ENCODE measurements around the gene PARD3. TPM values are rescaled to one million over a fixed set of nuclear protein-coding genes. Genes with fewer than 3 reads are reported as not detected.

PARD3 gene
- total and polyA plus RNA-seq, 10 of the 15 experiments (the other 5 are each of a cell fraction or from before 2014, with no cell fraction given): 2.6 to 43.1 (median 13.9) TPM

- TF ChIP-seq HDGF (IDR thresholded peaks at IDR 0.05): peak; percentile 40; the same call in 1 of the 2 replicates
- no peak for TF ChIP-seq SMAD5 (IDR thresholded peaks at IDR 0.05; ENCODE audit: low read depth)
- TF ChIP-seq MYB (IDR thresholded peaks at IDR 0.05; ENCODE audit: borderline replicate concordance, low read depth, low read length): no peak
- TF ChIP-seq TCF7 (IDR thresholded peaks at IDR 0.05; ENCODE audit: borderline replicate concordance): no peak
- TF ChIP-seq GATAD2B (conservative IDR thresholded peaks at IDR 0.05; ENCODE audit: low read depth): no peak
- no peak for TF ChIP-seq ZBTB33 (IDR thresholded peaks at IDR 0.05)
- no peak for TF ChIP-seq HDAC2 (IDR thresholded peaks at IDR 0.05)
- no peak for TF ChIP-seq SIX5 (IDR thresholded peaks at IDR 0.05; ENCODE audit: low read depth, low read length, severe bottlenecking)
- no peak for TF ChIP-seq ZNF207 (IDR thresholded peaks at IDR 0.05; ENCODE audit: borderline replicate concordance)
- no peak for TF ChIP-seq SMC3 (IDR thresholded peaks at IDR 0.05; ENCODE audit: borderline replicate concordance, low read length)
- TF ChIP-seq ZNF217 (IDR thresholded peaks at IDR 0.05): no peak
- TF ChIP-seq CEBPB (IDR thresholded peaks at IDR 0.05; ENCODE audit: borderline replicate concordance in 1 of 2, low read depth in 2 of 2, low read length in 2 of 2): no peak
- no peak for TF ChIP-seq E2F4 (IDR thresholded peaks at IDR 0.05; ENCODE audit: low read depth, low read length)
- TF ChIP-seq LARP7 (IDR thresholded peaks at IDR 0.05): no peak
- TF ChIP-seq MYC (IDR thresholded peaks at IDR 0.05; ENCODE audit: insufficient read depth, insufficient read length, insufficient replicate concordance, low read length, severe bottlenecking): no peak
- TF ChIP-seq BCLAF1 (IDR thresholded peaks at IDR 0.05): no peak
- TF ChIP-seq RUNX3 (IDR thresholded peaks at IDR 0.05; ENCODE audit: low read length): peak; percentile 30; the same call in 1 of the 2 replicates
- TF ChIP-seq STAT3 (IDR thresholded peaks at IDR 0.05; ENCODE audit: low read depth, low read length): no peak
- TF ChIP-seq RAD51 (IDR thresholded peaks at IDR 0.05): no peak
- TF ChIP-seq MAX (IDR thresholded peaks at IDR 0.05; ENCODE audit: low read depth, low read length): no peak
- no peak for TF ChIP-seq MXI1 (IDR thresholded peaks at IDR 0.05; ENCODE audit: low read depth, low read length)
- TF ChIP-seq IKZF1 (conservative IDR thresholded peaks at IDR 0.05): peak; percentile 25; the same call in 1 of the 2 replicates
- TF ChIP-seq RBBP5 (conservative IDR thresholded peaks at IDR 0.05): no peak
- no peak for TF ChIP-seq TCF3 (IDR thresholded peaks at IDR 0.05; ENCODE audit: borderline replicate concordance, insufficient read depth, low read depth, low read length)
- no peak for TF ChIP-seq NRF1 (conservative IDR thresholded peaks at IDR 0.05; ENCODE audit: low read depth, low read length)
- no peak for TF ChIP-seq YY1 (IDR thresholded peaks at IDR 0.05; ENCODE audit: low read depth, low read length)
Measured at GRCh38 chr10:34808801-34809745, 6.0 kb downstream of the PARD3 start (continued).

Data from GM12878 (cell line).